Neuronal stem cell (in vitro differentiated cells): ENCODE measurements around the gene G3BP2. TPM values are rescaled to one million over a fixed set of nuclear protein-coding genes. Genes with fewer than 3 reads are reported as not detected.

Source experiments
- DNase-seq: peaks from one replicate; pipeline ENCODE4 v3.0.0-alpha.2; 2013; ENCODE audit warnings: low spot score
- H2AFZ ChIP-seq: one replicate; pipeline ENCODE4 v1.6.1; 2013; ENCODE audit warnings: mild to moderate bottlenecking, low read length, inconsistent platforms
- H2AK5ac ChIP-seq: 2 replicates; pipeline ENCODE4 v1.6.1; 2013; ENCODE audit warnings: low read depth, mild to moderate bottlenecking, inconsistent platforms, low read length, moderate library complexity, mixed read lengths
- H2BK120ac ChIP-seq: 2 replicates; pipeline ENCODE4 v1.6.1; 2013; ENCODE audit warnings: low read depth, mild to moderate bottlenecking, inconsistent platforms, low read length, moderate library complexity, mixed read lengths
- H2BK12ac ChIP-seq: one replicate; pipeline ENCODE4 v1.6.1; 2013; ENCODE audit warnings: low read length, inconsistent platforms
- H2BK15ac ChIP-seq: 2 replicates; pipeline ENCODE4 v1.6.1; 2013; ENCODE audit warnings: mild to moderate bottlenecking, low read length, inconsistent platforms, mixed read lengths
- H2BK5ac ChIP-seq: one replicate; pipeline ENCODE4 v1.6.1; 2013; ENCODE audit warnings: inconsistent platforms, mild to moderate bottlenecking, low read length, moderate library complexity
- H3K14ac ChIP-seq: one replicate; pipeline ENCODE4 v1.6.1; 2013; ENCODE audit warnings: low read length, inconsistent platforms
- H3K18ac ChIP-seq: 2 replicates; pipeline ENCODE4 v1.6.1; 2013; ENCODE audit warnings: low read length, inconsistent platforms
- H3K23ac ChIP-seq: 2 replicates; pipeline ENCODE4 v1.6.1; 2013; ENCODE audit warnings: low read depth, mild to moderate bottlenecking, mixed read lengths, low read length, inconsistent platforms; ENCODE audit not compliant: poor library complexity
- H3K27ac ChIP-seq: replicated peaks from 3 replicates; pipeline ENCODE4 v1.5.1; 2013; ENCODE audit warnings: low read length, inconsistent platforms
- H3K27me3 ChIP-seq, 3 experiments: 2 replicates each; pipeline ENCODE4 v1.6.1; 2013; ENCODE audit warnings: low read length in 3 of 3, mild to moderate bottlenecking in 2 of 3, inconsistent platforms in 1 of 3, low read depth in 1 of 3, mixed read lengths in 1 of 3, moderate library complexity in 1 of 3; ENCODE audit not compliant: control insufficient read depth in 3 of 3, insufficient read depth in 3 of 3
- H3K36me3 ChIP-seq, 2 donors: replicated peaks in 1 of 2; 2 replicates each; pipeline ENCODE4 v1.6.1; 2013; ENCODE audit warnings: low read length in 2 of 2; ENCODE audit not compliant: control insufficient read depth in 2 of 2, insufficient read depth in 2 of 2
- H3K4ac ChIP-seq: 2 replicates; pipeline ENCODE4 v1.6.1; 2013; ENCODE audit warnings: inconsistent platforms, mild to moderate bottlenecking, low read length, moderate library complexity
- H3K4me1 ChIP-seq, 2 donors: 1 replicate in 1 of 2; 2 replicates in 1 of 2; pipeline ENCODE4 v1.6.1; 2013; ENCODE audit warnings: low read length in 2 of 2, low read depth in 1 of 2; ENCODE audit not compliant: control insufficient read depth in 2 of 2, insufficient read depth in 1 of 2
- H3K4me2 ChIP-seq: one replicate; pipeline ENCODE4 v1.6.1; 2013; ENCODE audit warnings: mild to moderate bottlenecking, low read length, inconsistent platforms; ENCODE audit not compliant: insufficient read depth, poor library complexity, severe bottlenecking
- H3K4me3 ChIP-seq, 2 donors: 2 replicates each; pipeline ENCODE4 v1.5.1; 2013; ENCODE audit warnings: low read length in 2 of 2, mild to moderate bottlenecking in 2 of 2, inconsistent platforms in 1 of 2, moderate library complexity in 1 of 2
- H3K79me1 ChIP-seq: one replicate; pipeline ENCODE4 v1.6.1; 2013; ENCODE audit warnings: low read depth, mild to moderate bottlenecking, inconsistent platforms, low read length, moderate library complexity
- H3K9ac ChIP-seq: one replicate; pipeline ENCODE4 v1.6.1; 2013; ENCODE audit warnings: mild to moderate bottlenecking, low read depth, low read length, inconsistent platforms; ENCODE audit not compliant: poor library complexity
- H3K9me3 ChIP-seq, 2 donors: replicated peaks in 1 of 2; 2 replicates each; pipeline versions ENCODE3 to v1.6.1; 2013; ENCODE audit warnings: low read length in 2 of 2, mild to moderate bottlenecking in 2 of 2, inconsistent platforms in 1 of 2, low read depth in 1 of 2, mixed read lengths in 1 of 2, moderate library complexity in 1 of 2; ENCODE audit not compliant: control insufficient read depth in 2 of 2, insufficient read depth in 1 of 2
- H4K8ac ChIP-seq: one replicate; pipeline ENCODE4 v1.6.1; 2013; ENCODE audit warnings: low read depth, mild to moderate bottlenecking, inconsistent platforms, low read length, moderate library complexity
- H4K91ac ChIP-seq: one replicate; pipeline ENCODE4 v1.6.1; 2013; ENCODE audit warnings: low read length, low read depth, mild to moderate bottlenecking, inconsistent platforms; ENCODE audit not compliant: poor library complexity
- WGBS, 2 donors: extraction: QIAGEN DNeasy Blood & Tissue Kit; methylation state at CpG; one replicate each; pipeline ENCODE4 v1.1.7; 2013; ENCODE audit warnings: missing lambda C conversion rate in 2 of 2, mixed read lengths in 1 of 2; ENCODE audit not compliant: insufficient read length in 2 of 2, insufficient replicate concordance in 1 of 2; ENCODE audit errors: extremely low coverage in 2 of 2; 5-methylcytosine and 5-hydroxymethylcytosine counted together
- polyA plus RNA-seq, 2 experiments: library from polyadenylated mRNA; stranded (reverse); fragments of 200-250 nt; gene quantifications; one replicate each; pipeline ENCODE4 v1.2.3, GENCODE V29; 2013

G3BP2 gene
- polyA plus RNA-seq (2013, experiment 1 of 2) = 135 TPM
- 136 TPM for polyA plus RNA-seq (2013, experiment 2 of 2)

DNA sequence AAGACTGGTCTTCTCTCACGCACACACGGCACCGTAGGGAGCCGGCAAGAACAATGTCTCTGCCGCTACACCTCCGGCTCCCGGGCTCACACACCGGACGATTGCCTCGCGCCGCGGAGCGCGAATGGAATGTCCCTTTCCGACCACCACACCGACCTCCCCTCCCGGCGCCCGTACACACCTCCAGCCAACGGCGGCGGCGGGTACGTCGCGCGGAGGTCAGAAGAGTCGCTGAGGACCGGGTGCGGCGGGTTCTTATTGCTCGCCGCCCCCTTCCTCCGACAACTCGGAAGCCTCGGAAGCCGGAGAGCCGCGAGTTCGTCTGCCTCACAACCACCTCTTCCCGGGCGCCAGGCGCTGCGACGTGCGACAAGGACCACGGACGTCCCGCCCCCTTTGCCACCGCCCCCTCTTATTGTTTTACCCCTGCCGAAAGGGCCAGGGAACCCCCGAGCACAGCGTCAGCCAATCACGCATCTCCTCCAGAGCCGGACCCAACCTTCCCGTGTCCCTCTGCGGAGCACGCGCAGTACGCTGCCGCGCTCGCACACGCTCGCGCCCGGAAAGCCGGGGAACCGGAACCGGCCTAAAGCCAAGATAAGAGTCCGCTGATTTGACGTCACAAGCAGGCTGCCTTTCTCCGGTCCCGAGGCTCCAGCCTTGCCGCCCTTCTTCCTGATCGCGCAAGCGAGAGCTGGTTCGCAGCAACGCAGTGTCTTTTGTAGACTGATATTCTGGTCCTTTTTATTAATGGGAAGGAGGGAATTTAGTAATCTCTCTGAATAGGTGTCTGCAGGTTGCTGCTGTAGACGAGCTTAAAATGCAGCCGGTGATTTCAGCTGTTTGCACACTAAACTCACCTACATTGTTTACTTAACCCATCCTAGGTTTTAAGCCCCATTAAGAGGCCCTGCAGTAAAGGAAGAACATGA, at the start of gene G3BP2:
TSS of gene G3BP2 (minus strand) at position 385 of the 932 bp plus-strand sequence. CDS start 11,386 bp downstream, outside the sequence.
- Histone ChIP-seq H3K27me3 (no peaks in the 10 kb centered on the region), H2BK12ac (no peak within 1 kb of the TSS), H2BK5ac (peak within 1 kb of the TSS; percentile 27), H2AFZ (peak within 1 kb of the TSS; percentile 76), H3K23ac (peak within 1 kb of the TSS; percentile 50), H3K79me1 (no peaks in the 10 kb centered on the region), H2AK5ac (no peak within 1 kb of the TSS), H3K18ac (peak within 1 kb of the TSS; percentile 61), H2BK15ac (no peak within 1 kb of the TSS), H4K91ac (no peak within 1 kb of the TSS), H3K36me3 (no peaks in the 10 kb centered on the region), H4K8ac (no peak within 1 kb of the TSS), H3K27ac (peak within 1 kb of the TSS; percentile 94), H3K4me1 (peaks cover 6 to 11% of the 10 kb centered on the region in 2 donors), H3K9me3 (no peaks in the 10 kb centered on the region), H3K4me2 (peak within 1 kb of the TSS; percentile 82), H3K9ac (peak within 1 kb of the TSS; percentile 89), H2BK120ac (no peak within 1 kb of the TSS), H3K4me3 (peak within 1 kb of the TSS; percentile 87 to 96), H3K4ac (peak within 1 kb of the TSS; percentile 60), H3K14ac (no peak within 1 kb of the TSS)
- no CpG with 5 or more reads among the region's 83 CpGs for WGBS, 2 donors
- DNase-seq = peak; percentile 97

- H3K4me3 ChIP-seq = no peak overlapping the region
- peaks cover 1 to 7% of the 10 kb centered on the region in 2 donors for H3K4me1 ChIP-seq
- no peaks in the 10 kb centered on the region for H3K79me1 ChIP-seq
- H3K18ac ChIP-seq = no peak overlapping the region
- no peak overlapping the region for H2BK12ac ChIP-seq
- no peak overlapping the region for H2BK15ac ChIP-seq
- no peaks in the 10 kb centered on the region for H3K27me3 ChIP-seq
- no peak overlapping the region for H3K4me2 ChIP-seq
- H3K9me3 ChIP-seq = no peaks in the 10 kb centered on the region
- H2BK5ac ChIP-seq = no peak overlapping the region
- no peak overlapping the region for H2AFZ ChIP-seq
- H3K4ac ChIP-seq = no peak overlapping the region
- no peak overlapping the region for H2BK120ac ChIP-seq
- no peak overlapping the region for H3K27ac ChIP-seq
- WGBS, 2 donors = no CpG with 5 or more reads among the region's 3 CpGs
- H2AK5ac ChIP-seq = no peak overlapping the region
- no peak overlapping the region for H4K91ac ChIP-seq
- no peak for DNase-seq
- no peak overlapping the region for H3K14ac ChIP-seq
- no peak overlapping the region for H3K9ac ChIP-seq
- H4K8ac ChIP-seq = no peak overlapping the region
- no peak overlapping the region for H3K23ac ChIP-seq
- H3K36me3 ChIP-seq = peaks cover 0 to 16% of the 10 kb centered on the region in 2 donors
Observed at GRCh38 chr4:75722417-75722816, 49.2 kb upstream of the G3BP2 start.

DNA sequence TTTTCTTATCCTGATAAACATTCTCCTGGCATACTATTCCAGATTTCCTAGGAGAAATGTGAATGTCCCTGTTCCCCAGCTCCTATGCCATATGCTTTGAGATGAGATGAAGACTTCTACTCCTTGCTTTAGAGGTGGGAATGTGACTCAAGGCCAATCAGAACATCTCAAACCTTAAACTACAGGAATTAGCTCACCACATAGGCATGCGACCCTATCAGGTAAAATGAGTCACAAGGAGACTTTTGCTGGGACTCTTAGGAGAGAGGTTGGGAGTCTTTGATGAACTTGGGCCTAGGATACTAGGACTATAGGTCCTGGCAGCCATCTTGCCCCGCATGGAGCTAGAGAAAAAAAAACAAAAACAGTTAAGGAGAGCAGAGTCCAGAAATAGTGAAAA, 45.3 kb upstream of the G3BP2 start:
- Histone ChIP-seq H3K18ac (no peak overlapping the region), H3K4ac (no peak overlapping the region), H4K8ac (no peak overlapping the region), H2BK120ac (no peak overlapping the region), H2BK12ac (no peak overlapping the region), H3K4me2 (no peak overlapping the region), H3K4me3 (no peak overlapping the region), H2BK5ac (no peak overlapping the region), H2BK15ac (no peak overlapping the region), H3K14ac (no peak overlapping the region), H3K9ac (no peak overlapping the region), H4K91ac (no peak overlapping the region), H3K4me1 (peaks cover 1 to 6% of the 10 kb centered on the region in 2 donors), H3K27me3 (no peaks in the 10 kb centered on the region), H3K36me3 (peaks cover 2 to 18% of the 10 kb centered on the region in 2 donors), H3K9me3 (no peaks in the 10 kb centered on the region), H3K27ac (no peak overlapping the region), H2AFZ (no peak overlapping the region), H3K23ac (no peak overlapping the region), H3K79me1 (no peaks in the 10 kb centered on the region), H2AK5ac (no peak overlapping the region)
- DNase-seq = no peak
- WGBS, 2 donors = no CpG with 5 or more reads among the region's 2 CpGs

- Histone ChIP-seq H3K36me3 (peaks cover 2 to 18% of the 10 kb centered on the region in 2 donors), H4K91ac (no peak overlapping the region), H3K9me3 (no peaks in the 10 kb centered on the region), H3K14ac (no peak overlapping the region), H3K4me3 (no peak overlapping the region), H2BK15ac (no peak overlapping the region), H2AFZ (no peak overlapping the region), H3K4me1 (peaks cover 0 to 3% of the 10 kb centered on the region in 2 donors), H3K27me3 (no peaks in the 10 kb centered on the region), H3K4me2 (no peak overlapping the region), H3K23ac (no peak overlapping the region), H2AK5ac (no peak overlapping the region), H2BK12ac (no peak overlapping the region), H3K79me1 (no peaks in the 10 kb centered on the region), H3K9ac (no peak overlapping the region), H2BK5ac (no peak overlapping the region), H3K27ac (no peak overlapping the region), H3K18ac (no peak overlapping the region), H4K8ac (no peak overlapping the region), H2BK120ac (no peak overlapping the region), H3K4ac (no peak overlapping the region)
- DNase-seq = no peak
- WGBS, 2 donors = no CpG with 5 or more reads among the region's 1 CpG
Observed at GRCh38 chr4:75717408-75717807, 44.2 kb upstream of the G3BP2 start.
